WTC11 (cell line): Measurements from ENCODE around the gene KLK13. TPM values are rescaled to one million over a fixed set of nuclear protein-coding genes. Genes with fewer than 3 reads are reported as not detected.

Source experiments
- ATAC-seq: fragments of 200-7000 bp; cut with Tn5 transposase; 2 replicates; pipeline ENCODE4 v1.10.0; 2021; ENCODE audit warnings: mild to moderate bottlenecking, moderate library complexity
- CTCF ChIA-PET: fragments of 300-600 bp; sonication (Branson Sonifier 250); formaldehyde crosslinking; loops from one replicate; lab custom pipeline; 2021; ENCODE audit warnings: antibody characterized with exemption; lab: Charles Lee
- POLR2A ChIA-PET: fragments of 350-600 bp; sonication (Branson Sonifier 250); formaldehyde crosslinking; loops from one replicate; lab custom pipeline; 2021; ENCODE audit warnings: antibody characterized with exemption; lab: Charles Lee
- DNase-seq: peaks from one replicate; pipeline ENCODE4 v3.0.0; 2021; ENCODE audit warnings: low spot score
- H3K27ac Mint-ChIP-seq: 2 replicates; pipeline ENCODE4 v1.8.0; 2021; ENCODE audit warnings: mixed read lengths
- H3K27me3 Mint-ChIP-seq: 2 replicates; pipeline ENCODE4 v1.8.0; 2021; ENCODE audit warnings: low read depth, mild to moderate bottlenecking, moderate library complexity, mixed read lengths
- H3K36me3 Mint-ChIP-seq: 2 replicates; pipeline ENCODE4 v1.8.0; 2021; ENCODE audit warnings: mixed read lengths
- H3K4me1 Mint-ChIP-seq: 2 replicates; pipeline ENCODE4 v1.8.0; 2022; ENCODE audit warnings: mixed read lengths
- H3K4me3 Mint-ChIP-seq: 2 replicates; pipeline ENCODE4 v1.8.0; 2021; ENCODE audit warnings: mild to moderate bottlenecking, moderate library complexity, mixed read lengths
- H3K9me3 Mint-ChIP-seq: 2 replicates; pipeline ENCODE4 v1.8.0; 2021; ENCODE audit warnings: mixed read lengths
- AFF4 ChIP-seq: sonication (generic); formaldehyde crosslinking; IDR thresholded peaks from 2 replicates; pipeline ENCODE4 v1.8.1; 2023; ENCODE audit warnings: mild to moderate bottlenecking, missing genetic modification reagents, borderline replicate concordance
- EMX1 ChIP-seq: fragments of 250-450 bp; sonication (Bioruptor Pico); IDR thresholded peaks from 2 replicates; pipeline ENCODE4 v1.8.0; 2021; ENCODE audit warnings: mild to moderate bottlenecking
- ERG ChIP-seq: fragments of 250-450 bp; sonication (Bioruptor Pico); IDR thresholded peaks from 2 replicates; pipeline ENCODE4 v1.8.0; 2021; ENCODE audit warnings: mild to moderate bottlenecking
- FOXK1 ChIP-seq: sonication (generic); formaldehyde crosslinking; IDR thresholded peaks from 2 replicates; pipeline ENCODE4 v1.8.0; 2022; ENCODE audit warnings: mild to moderate bottlenecking, moderate library complexity, missing genetic modification reagents
- FOXP4 ChIP-seq: sonication (generic); formaldehyde crosslinking; IDR thresholded peaks from 2 replicates; pipeline ENCODE4 v1.8.0; 2022; ENCODE audit warnings: mild to moderate bottlenecking, missing genetic modification reagents
- HMGA2 ChIP-seq: fragments of 250-450 bp; sonication (Bioruptor Pico); IDR thresholded peaks from 2 replicates; pipeline ENCODE4 v1.4.0; 2021; ENCODE audit warnings: mild to moderate bottlenecking, moderate library complexity
- HMGXB4 ChIP-seq: sonication (generic); formaldehyde crosslinking; IDR thresholded peaks from 2 replicates; pipeline ENCODE4 v1.8.1; 2023; ENCODE audit warnings: mild to moderate bottlenecking, moderate library complexity, missing genetic modification reagents
- IRF1 ChIP-seq: sonication (generic); formaldehyde crosslinking; IDR thresholded peaks from 2 replicates; pipeline ENCODE4 v1.8.0; 2023; ENCODE audit warnings: missing genetic modification reagents
- JAZF1 ChIP-seq: fragments of 250-450 bp; sonication (Bioruptor Pico); IDR thresholded peaks from 2 replicates; pipeline ENCODE4 v1.9.0; 2021; ENCODE audit warnings: moderate library complexity, mild to moderate bottlenecking, inconsistent platforms
- MAX ChIP-seq: sonication (generic); formaldehyde crosslinking; IDR thresholded peaks from 2 replicates; pipeline ENCODE4 v1.8.0; 2022; ENCODE audit warnings: mild to moderate bottlenecking, missing genetic modification reagents
- MLX ChIP-seq: sonication (generic); formaldehyde crosslinking; IDR thresholded peaks from 2 replicates; pipeline ENCODE4 v1.8.1; 2023; ENCODE audit warnings: mild to moderate bottlenecking, missing genetic modification reagents, moderate library complexity
- NFATC4 ChIP-seq: fragments of 250-450 bp; sonication (Bioruptor Pico); IDR thresholded peaks from 2 replicates; pipeline ENCODE4 v1.9.0; 2021; ENCODE audit warnings: mild to moderate bottlenecking
- NR2C2 ChIP-seq: sonication (generic); formaldehyde crosslinking; IDR thresholded peaks from 2 replicates; pipeline ENCODE4 v1.8.0; 2022; ENCODE audit warnings: mild to moderate bottlenecking, missing genetic modification reagents
- NR3C1 ChIP-seq: sonication (generic); formaldehyde crosslinking; conservative IDR thresholded peaks from 2 replicates; pipeline ENCODE4 v1.8.1; 2023; ENCODE audit warnings: low read depth, mild to moderate bottlenecking, missing genetic modification reagents
- OVOL2 ChIP-seq: fragments of 250-450 bp; sonication (Bioruptor Pico); IDR thresholded peaks from 2 replicates; pipeline ENCODE4 v1.9.0; 2021; ENCODE audit warnings: mild to moderate bottlenecking, borderline replicate concordance
- SOX15 ChIP-seq: fragments of 250-450 bp; sonication (Bioruptor Pico); IDR thresholded peaks from 2 replicates; pipeline ENCODE4 v1.9.0; 2021; ENCODE audit warnings: mild to moderate bottlenecking
- USF1 ChIP-seq: sonication (generic); formaldehyde crosslinking; IDR thresholded peaks from 2 replicates; pipeline ENCODE4 v1.8.0; 2022; ENCODE audit warnings: mild to moderate bottlenecking, missing genetic modification reagents
- ZBTB43 ChIP-seq: sonication (generic); formaldehyde crosslinking; IDR thresholded peaks from 2 replicates; pipeline ENCODE4 v1.8.1; 2023; ENCODE audit warnings: mild to moderate bottlenecking, missing genetic modification reagents
- ZNF138 ChIP-seq: sonication (generic); formaldehyde crosslinking; conservative IDR thresholded peaks from 2 replicates; pipeline ENCODE4 v1.8.1; 2022; ENCODE audit warnings: mild to moderate bottlenecking, moderate library complexity, missing genetic modification reagents
- ZSCAN18 ChIP-seq: fragments of 250-450 bp; sonication (Bioruptor Pico); IDR thresholded peaks from 2 replicates; pipeline ENCODE4 v2.1.2; 2022; ENCODE audit warnings: mild to moderate bottlenecking, moderate library complexity
- total RNA-seq: library from RNA; stranded (reverse); gene quantifications from 3 replicates; pipeline ENCODE4 v1.2.3, GENCODE V29; 2021

Gene KLK13
- total RNA-seq, 1 experiment from 2014 or later = 3.1 TPM

- Mint-ChIP-seq H3K36me3 (no peaks in the 10 kb centered on the region), H3K4me1 (peaks cover 41% of the 10 kb centered on the region), H3K9me3 (peaks cover 6% of the 10 kb centered on the region), H3K27me3 (peaks cover 6% of the 10 kb centered on the region), H3K4me3 (no peak overlapping the region), H3K27ac (no peak overlapping the region)
- no peak for ATAC-seq
- DNase-seq = no peak
- TF ChIP-seq MLX (CRISPR knock-in tag) = no peak
- TF ChIP-seq EMX1 (CRISPR knock-in tag) = no peak
- no peak for TF ChIP-seq NR2C2 (CRISPR knock-in tag)
- no peak for TF ChIP-seq IRF1 (CRISPR knock-in tag)
- TF ChIP-seq JAZF1 (CRISPR knock-in tag) = no peak
- no peak for TF ChIP-seq HMGXB4 (CRISPR knock-in tag)
- no peak for TF ChIP-seq FOXP4
- TF ChIP-seq NR3C1 = no peak
- no peak for TF ChIP-seq USF1 (CRISPR knock-in tag)
- TF ChIP-seq ZBTB43 (CRISPR knock-in tag) = no peak
- TF ChIP-seq ZSCAN18 (CRISPR knock-in tag) = no peak
- no peak for TF ChIP-seq MAX (CRISPR knock-in tag)
- no peak for TF ChIP-seq SOX15
- TF ChIP-seq AFF4 (CRISPR knock-in tag) = no peak
- TF ChIP-seq OVOL2 = no peak
- no peak for TF ChIP-seq HMGA2 (CRISPR knock-in tag)
- no peak for TF ChIP-seq ZNF138 (CRISPR knock-in tag)
- no peak for TF ChIP-seq NFATC4 (CRISPR knock-in tag)
- no peak for TF ChIP-seq ERG (CRISPR knock-in tag)
- no peak for TF ChIP-seq FOXK1 (CRISPR knock-in tag)
- ChIA-PET CTCF (interaction anchor here (0.8 to 3.1 kb wide), 6 partner anchors 8 to 104 kb away, joined by 3 to 21 read pairs (median 3); partner anchors contain the start of gene KLK13), POLR2A (no interaction called here)
These were observed 39.5 kb downstream of the KLK13 start for GRCh38 chr19:51025401-51025800.
